Medulla oblongata (tissue), 1 donor: Measurements from ENCODE around the gene BRAP.
A peak's percentile ranks its signal among the peaks of the same experiment; 100 is the strongest.
"Not testable (repeated sequence)": the region's sequence is repeated elsewhere in the genome, so short reads cannot be mapped to it uniquely, and the experiment has no call there.

Source experiments
- DNase-seq: peaks from one replicate; pipeline ENCODE4 v3.0.0-alpha.2; 2015; ENCODE audit errors: extremely low spot score

BRAP gene

GRCh38 chr12:111607239-111607638 lies 78.5 kb downstream of the BRAP start:
- DNase-seq: no peak

- DNase-seq: peak; percentile 33
Observed at GRCh38 chr12:111606767-111607230, 79.0 kb downstream of the BRAP start.

GRCh38 chr12:111605911-111606766 lies 79.6 kb downstream of the BRAP start:
- DNase-seq: peak; percentile 34

GRCh38 chr12:111602857-111603256 lies 82.9 kb downstream of the BRAP start:
- not testable (repeated sequence) for DNase-seq

- DNase-seq: no peak
Observed at GRCh38 chr12:111602348-111602747, 83.4 kb downstream of the BRAP start.

GRCh38 chr12:111600986-111601385 lies 84.8 kb downstream of the BRAP start:
- not testable (repeated sequence) for DNase-seq

GRCh38 chr12:111600205-111600642 lies 85.5 kb downstream of the BRAP start:
- no peak for DNase-seq

GRCh38 chr12:111599453-111600204 lies 86.1 kb downstream of the BRAP start:
- DNase-seq: peak; percentile 86

- peak; percentile 27 for DNase-seq
Observed at GRCh38 chr12:111598637-111599452, 86.9 kb downstream of the BRAP start, which contains the start of gene ATXN2. Gene ATXN2 (minus strand): TSS chr12:111599315. CDS start chr12:111599034, 281 bp downstream.

- DNase-seq: peak; percentile 70
Observed at GRCh38 chr12:111597831-111598636, 87.7 kb downstream of the BRAP start.

GRCh38 chr12:111596985-111597830 lies 88.5 kb downstream of the BRAP start:
- DNase-seq: peak; percentile 61

GRCh38 chr12:111595341-111595835 lies 90.4 kb downstream of the BRAP start:
- not testable (repeated sequence) for DNase-seq
